ENCODE data around the gene TRPM7. TPM values are rescaled to one million over a fixed set of nuclear protein-coding genes. Genes with fewer than 3 reads are reported as not detected.
A peak's percentile ranks its signal among the peaks of the same experiment; 100 is the strongest.

Gene TRPM7
- total RNA-seq, 1 experiment from 2014 or later, result 49.6 TPM

- H3K27ac ChIP-seq (ENCODE audit: low read depth, low read length, poor library complexity, severe bottlenecking), result peak overlapping the region; percentile 79
- intact Hi-C loops (cut with micrococcal nuclease; ENCODE audit: unreplicated experiment), result no loop called here
- H3K36me3 ChIP-seq (ENCODE audit: insufficient read depth, low read length, poor library complexity, severe bottlenecking), result peaks cover 13% of the 10 kb centered on the region
- ChIA-PET CTCF (interaction anchor here (0.6 to 1.0 kb wide), 2 partner anchors 191 to 222 kb away, joined by 3 to 5 read pairs; no protein-coding TSS in a partner anchor), POLR2A (ENCODE audit: low non-redundant PET) (interaction anchor here (0.7 kb wide), 1 partner anchor 15 kb away, joined by 3 read pairs; no protein-coding TSS in a partner anchor)
- TF ChIP-seq CTCF (conservative IDR thresholded peaks at IDR 0.05; ENCODE audit: low read depth, low read length) (no peak), EZH2 (IDR thresholded peaks at IDR 0.05; ENCODE audit: borderline replicate concordance, low read depth, low read length, poor library complexity, severe bottlenecking) (no peak)
- H3K27me3 ChIP-seq (replicated peaks; ENCODE audit: insufficient read depth, low read depth, low read length, poor library complexity), result no peaks in the 10 kb centered on the region
- H3K9me3 ChIP-seq (ENCODE audit: low read depth, low read length, poor library complexity, severe bottlenecking), result no peaks in the 10 kb centered on the region
- DNase-seq (ENCODE audit: low spot score), result peak; percentile 66
- no TSS peak for BruUV-seq (replicated peaks)
- H3K4me1 ChIP-seq (ENCODE audit: insufficient read depth, low read length, poor library complexity, severe bottlenecking), result peaks cover 10% of the 10 kb centered on the region
- peak overlapping the region; percentile 98 for H3K4me3 ChIP-seq (ENCODE audit: low read depth, low read length, poor library complexity, severe bottlenecking)
Observed at GRCh38 chr15:50685976-50686468, 575 bp downstream of the TRPM7 start.

- intact Hi-C loops (cut with micrococcal nuclease; ENCODE audit: unreplicated experiment), result no loop called here
- no peak for DNase-seq (ENCODE audit: low spot score)
- Histone ChIP-seq H3K27me3 (replicated peaks; ENCODE audit: insufficient read depth, low read depth, low read length, poor library complexity) (no peaks in the 10 kb centered on the region), H3K4me1 (ENCODE audit: insufficient read depth, low read length, poor library complexity, severe bottlenecking) (peaks cover 10% of the 10 kb centered on the region), H3K27ac (ENCODE audit: low read depth, low read length, poor library complexity, severe bottlenecking) (peak overlapping the region; percentile 79), H3K36me3 (ENCODE audit: insufficient read depth, low read length, poor library complexity, severe bottlenecking) (peaks cover 13% of the 10 kb centered on the region), H3K4me3 (ENCODE audit: low read depth, low read length, poor library complexity, severe bottlenecking) (peak overlapping the region; percentile 98), H3K9me3 (ENCODE audit: low read depth, low read length, poor library complexity, severe bottlenecking) (no peaks in the 10 kb centered on the region)
- TF ChIP-seq EZH2 (IDR thresholded peaks at IDR 0.05; ENCODE audit: borderline replicate concordance, low read depth, low read length, poor library complexity, severe bottlenecking) (no peak), CTCF (conservative IDR thresholded peaks at IDR 0.05; ENCODE audit: low read depth, low read length) (no peak)
- CTCF ChIA-PET, result interaction anchor here (1.0 kb wide), 1 partner anchor 222 kb away, joined by 3 read pairs; no protein-coding TSS in a partner anchor
- POLR2A ChIA-PET (ENCODE audit: low non-redundant PET), result interaction anchor here (0.7 kb wide), 1 partner anchor 14 kb away, joined by 3 read pairs; no protein-coding TSS in a partner anchor
- BruUV-seq (replicated peaks), result TSS peak; percentile 61
Observed at GRCh38 chr15:50685191-50685975, 1.2 kb downstream of the TRPM7 start.

GRCh38 chr15:50681467-50681866 lies 5.1 kb downstream of the TRPM7 start:
- ChIA-PET CTCF (no interaction called here), POLR2A (ENCODE audit: low non-redundant PET) (no interaction called here)
- H3K27ac ChIP-seq (ENCODE audit: low read depth, low read length, poor library complexity, severe bottlenecking), result no peak overlapping the region
- H3K36me3 ChIP-seq (ENCODE audit: insufficient read depth, low read length, poor library complexity, severe bottlenecking), result peaks cover 13% of the 10 kb centered on the region
- no peak for DNase-seq (ENCODE audit: low spot score)
- TF ChIP-seq CTCF (conservative IDR thresholded peaks at IDR 0.05; ENCODE audit: low read depth, low read length), result no peak
- TF ChIP-seq EZH2 (IDR thresholded peaks at IDR 0.05; ENCODE audit: borderline replicate concordance, low read depth, low read length, poor library complexity, severe bottlenecking), result no peak
- intact Hi-C loops (cut with micrococcal nuclease; ENCODE audit: unreplicated experiment), result no loop called here
- H3K4me1 ChIP-seq (ENCODE audit: insufficient read depth, low read length, poor library complexity, severe bottlenecking), result peaks cover 4% of the 10 kb centered on the region
- H3K4me3 ChIP-seq (ENCODE audit: low read depth, low read length, poor library complexity, severe bottlenecking), result no peak overlapping the region
- BruUV-seq (replicated peaks), result no TSS peak
- no peaks in the 10 kb centered on the region for H3K9me3 ChIP-seq (ENCODE audit: low read depth, low read length, poor library complexity, severe bottlenecking)
- H3K27me3 ChIP-seq (replicated peaks; ENCODE audit: insufficient read depth, low read depth, low read length, poor library complexity), result no peaks in the 10 kb centered on the region
